HL-60 (cell line): ENCODE data around the gene RALY.

Experiments
- DNase-seq, 2 experiments: peaks; one replicate each; pipeline ENCODE4 v3.0.0-alpha.2; 2010 to 2020; ENCODE audit warnings: low read depth in 1 of 2, low spot score in 1 of 2
- H3K27ac ChIP-seq: fragments of 250-450 bp; sonication (Bioruptor Pico); replicated peaks from 2 replicates; pipeline ENCODE4 v1.5.1; 2020; ENCODE audit warnings: mild to moderate bottlenecking, moderate library complexity
- H3K27me3 ChIP-seq: fragments of 250-450 bp; sonication (Bioruptor Pico); 2 replicates; pipeline ENCODE4 v1.5.1; 2021; ENCODE audit warnings: mild to moderate bottlenecking, moderate library complexity; ENCODE audit not compliant: insufficient read depth, poor library complexity, severe bottlenecking
- H3K4me3 ChIP-seq: replicated peaks from 2 replicates; pipeline ENCODE4 v1.5.1; 2011; ENCODE audit warnings: mild to moderate bottlenecking, control low read depth, low read length; ENCODE audit not compliant: insufficient read depth
- CTCF ChIP-seq: IDR thresholded peaks from one replicate; pipeline ENCODE4 v1.5.1; 2011; ENCODE audit warnings: low read length, control low read depth, inconsistent platforms; ENCODE audit not compliant: insufficient read depth
- GABPA ChIP-seq: IDR thresholded peaks from 2 replicates; pipeline ENCODE4 v1.6.1; 2012; ENCODE audit warnings: low read depth
- POLR2AphosphoS5 ChIP-seq: IDR thresholded peaks from 2 replicates; pipeline ENCODE4 v1.6.1; 2012; ENCODE audit warnings: low read depth
- SPI1 ChIP-seq: IDR thresholded peaks from 2 replicates; pipeline ENCODE4 v1.6.1; 2012; ENCODE audit warnings: low read depth, mild to moderate bottlenecking, borderline replicate concordance
- TF ChIP-seq, protein P1 (sequence below): IDR thresholded peaks from 2 replicates; pipeline ENCODE4 v1.6.1; 2012; ENCODE audit warnings: low read depth; ENCODE audit not compliant: insufficient replicate concordance

RALY gene

GRCh38 chr20:34061695-34062094 is 68.0 kb downstream of the RALY start:
- DNase-seq: no peak
- Histone ChIP-seq H3K4me3 (no peak overlapping the region), H3K27me3 (no peaks in the 10 kb centered on the region), H3K27ac (no peak overlapping the region)
- TF ChIP-seq CTCF (no peak), SPI1 (no peak), POLR2AphosphoS5 (no peak), GABPA (no peak)
- TF ChIP-seq, protein P1, sequence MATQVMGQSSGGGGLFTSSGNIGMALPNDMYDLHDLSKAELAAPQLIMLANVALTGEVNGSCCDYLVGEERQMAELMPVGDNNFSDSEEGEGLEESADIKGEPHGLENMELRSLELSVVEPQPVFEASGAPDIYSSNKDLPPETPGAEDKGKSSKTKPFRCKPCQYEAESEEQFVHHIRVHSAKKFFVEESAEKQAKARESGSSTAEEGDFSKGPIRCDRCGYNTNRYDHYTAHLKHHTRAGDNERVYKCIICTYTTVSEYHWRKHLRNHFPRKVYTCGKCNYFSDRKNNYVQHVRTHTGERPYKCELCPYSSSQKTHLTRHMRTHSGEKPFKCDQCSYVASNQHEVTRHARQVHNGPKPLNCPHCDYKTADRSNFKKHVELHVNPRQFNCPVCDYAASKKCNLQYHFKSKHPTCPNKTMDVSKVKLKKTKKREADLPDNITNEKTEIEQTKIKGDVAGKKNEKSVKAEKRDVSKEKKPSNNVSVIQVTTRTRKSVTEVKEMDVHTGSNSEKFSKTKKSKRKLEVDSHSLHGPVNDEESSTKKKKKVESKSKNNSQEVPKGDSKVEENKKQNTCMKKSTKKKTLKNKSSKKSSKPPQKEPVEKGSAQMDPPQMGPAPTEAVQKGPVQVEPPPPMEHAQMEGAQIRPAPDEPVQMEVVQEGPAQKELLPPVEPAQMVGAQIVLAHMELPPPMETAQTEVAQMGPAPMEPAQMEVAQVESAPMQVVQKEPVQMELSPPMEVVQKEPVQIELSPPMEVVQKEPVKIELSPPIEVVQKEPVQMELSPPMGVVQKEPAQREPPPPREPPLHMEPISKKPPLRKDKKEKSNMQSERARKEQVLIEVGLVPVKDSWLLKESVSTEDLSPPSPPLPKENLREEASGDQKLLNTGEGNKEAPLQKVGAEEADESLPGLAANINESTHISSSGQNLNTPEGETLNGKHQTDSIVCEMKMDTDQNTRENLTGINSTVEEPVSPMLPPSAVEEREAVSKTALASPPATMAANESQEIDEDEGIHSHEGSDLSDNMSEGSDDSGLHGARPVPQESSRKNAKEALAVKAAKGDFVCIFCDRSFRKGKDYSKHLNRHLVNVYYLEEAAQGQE: no peak

- H3K27ac ChIP-seq: no peak overlapping the region
- no peak for DNase-seq
- TF ChIP-seq POLR2AphosphoS5: no peak
- TF ChIP-seq SPI1: no peak
- no peak for TF ChIP-seq CTCF
- no peak for TF ChIP-seq GABPA
- TF ChIP-seq, protein P1: no peak
Measured at GRCh38 chr20:34062570-34063482, 69.1 kb downstream of the RALY start.

GRCh38 chr20:34064286-34064685 is 70.6 kb downstream of the RALY start:
- no peak for DNase-seq
- Histone ChIP-seq H3K4me3 (no peak overlapping the region), H3K27ac (no peak overlapping the region), H3K27me3 (no peaks in the 10 kb centered on the region)
- no peak for TF ChIP-seq CTCF
- TF ChIP-seq, protein P1: no peak
- TF ChIP-seq GABPA: no peak
- no peak for TF ChIP-seq SPI1
- no peak for TF ChIP-seq POLR2AphosphoS5

More at GRCh38 chr20:34062570-34063482, 69.1 kb downstream of the RALY start:
- Histone ChIP-seq H3K4me3 (no peak overlapping the region), H3K27me3 (no peaks in the 10 kb centered on the region)
